Activated T-helper 1 cell treated with anti-CD3 and anti-CD28 coated beads, Interleukin-12 subunit alpha, Interleukin-12 subunit beta, Interleukin-2, Interleukin-4 antibody, amounts not matched to agents 30 ng/mL and 10 ng/mL and 1 ng/mL, durations not matched to agents 14 hours and 24 hours and 36 hours (primary cell): ENCODE measurements around the gene SPACA4. TPM values are rescaled to one million over a fixed set of nuclear protein-coding genes. Genes with fewer than 3 reads are reported as not detected.

ENCODE experiments used
- total RNA-seq: library from RNA; stranded (reverse); gene quantifications from 2 replicates; pipeline ENCODE4 v1.2.3, GENCODE V29; 2022

The SPACA4 gene
- total RNA-seq, 1 donor from 2014 or later: not detected

Other genes starting within 250 kb of the SPACA4 start
- gene TMEM143, start 242.8 kb upstream of the SPACA4 start, total RNA-seq: 7.7 and 14.9 TPM in 2 replicates
- 0.61 TPM in 1 of 2 replicates, not detected in the other for gene SYNGR4, start 242.4 kb upstream of the SPACA4 start, total RNA-seq
- gene KDELR1, start 215.2 kb upstream of the SPACA4 start, total RNA-seq: 70.9 and 74.2 TPM in 2 replicates
- 0.16 and 0.17 TPM in 2 replicates for gene GRIN2D, start 213.1 kb upstream of the SPACA4 start, total RNA-seq
- gene GRWD1, start 160.8 kb upstream of the SPACA4 start, total RNA-seq: 96.0 and 100 TPM in 2 replicates
- 2.2 and 2.4 TPM in 2 replicates for gene KCNJ14, start 151.2 kb upstream of the SPACA4 start, total RNA-seq
- gene CYTH2, start 137.4 kb upstream of the SPACA4 start, total RNA-seq: 35.9 and 37.1 TPM in 2 replicates
- 2.0 and 3.1 TPM in 2 replicates for gene LMTK3, start 94.9 kb upstream of the SPACA4 start, total RNA-seq
- not detected in 2 replicates for gene SULT2B1, start 54.6 kb upstream of the SPACA4 start, total RNA-seq
- 7.3 TPM in 2 replicates for gene FAM83E, start 8.3 kb downstream of the SPACA4 start, total RNA-seq
- gene RPL18, start 12.4 kb downstream of the SPACA4 start, total RNA-seq: 1,774 and 1,780 TPM in 2 replicates
- gene SPHK2, start 12.8 kb downstream of the SPACA4 start, total RNA-seq: 40.8 and 44.1 TPM in 2 replicates
- 8.5 and 9.1 TPM in 2 replicates for gene DBP, start 30.6 kb downstream of the SPACA4 start, total RNA-seq
- gene CA11, start 39.4 kb downstream of the SPACA4 start, total RNA-seq: 13.0 and 13.9 TPM in 2 replicates
- 0.44 and 0.54 TPM in 2 replicates for gene NTN5, start 66.3 kb downstream of the SPACA4 start, total RNA-seq
- gene FUT2, start 89.2 kb downstream of the SPACA4 start, total RNA-seq: not detected in 2 replicates
- 1.4 and 1.7 TPM in 2 replicates for gene MAMSTR, start 113.0 kb downstream of the SPACA4 start, total RNA-seq
- 0.44 and 0.88 TPM in 2 replicates for gene RASIP1, start 133.9 kb downstream of the SPACA4 start, total RNA-seq
- gene IZUMO1, start 140.2 kb downstream of the SPACA4 start, total RNA-seq: 0.37 TPM in 1 of 2 replicates, not detected in the other
- gene FUT1, start 145.9 kb downstream of the SPACA4 start, total RNA-seq: 0.54 and 0.57 TPM in 2 replicates
- not detected in 2 replicates for gene FGF21, start 148.8 kb downstream of the SPACA4 start, total RNA-seq
- 93.3 and 93.6 TPM in 2 replicates for gene BCAT2, start 204.3 kb downstream of the SPACA4 start, total RNA-seq
- 0.57 and 0.64 TPM in 2 replicates for gene HSD17B14, start 229.7 kb downstream of the SPACA4 start, total RNA-seq